Activated T-helper 17 cell treated with anti-CD3 and anti-CD28 coated beads, Interleukin-2, amount 50 U/mL, for 72 hours (primary cell): ENCODE data around the gene PYHIN1. TPM values are rescaled to one million over a fixed set of nuclear protein-coding genes. Genes with fewer than 3 reads are reported as not detected.
A peak's percentile ranks its signal among the peaks of the same experiment; 100 is the strongest.

Source experiments
- ATAC-seq: fragments of 150-1000 bp; cut with Tn5 transposase; replicated peaks from 2 replicates; pipeline ENCODE4 v1.10.0; 2021; ENCODE audit warnings: mild to moderate bottlenecking, moderate library complexity
- H3K27ac Mint-ChIP-seq: one replicate; pipeline ENCODE4 v1.8.0; 2022; ENCODE audit warnings: mixed read lengths
- H3K27me3 Mint-ChIP-seq: one replicate; pipeline ENCODE4 v1.8.0; 2022; ENCODE audit warnings: mixed read lengths
- H3K36me3 Mint-ChIP-seq: one replicate; pipeline ENCODE4 v1.8.0; 2022; ENCODE audit warnings: low read depth, mild to moderate bottlenecking, mixed read lengths
- H3K4me1 Mint-ChIP-seq: one replicate; pipeline ENCODE4 v1.8.0; 2022; ENCODE audit warnings: mixed read lengths
- H3K4me3 Mint-ChIP-seq: one replicate; pipeline ENCODE4 v1.8.0; 2022; ENCODE audit warnings: mild to moderate bottlenecking, mixed read lengths
- H3K9me3 Mint-ChIP-seq: one replicate; pipeline ENCODE4 v1.8.0; 2022; ENCODE audit warnings: mixed read lengths
- total RNA-seq, 2 donors: library from RNA; stranded (reverse); gene quantifications; one replicate each; pipeline ENCODE4 v1.2.3, GENCODE V29; 2022

The PYHIN1 gene
- total RNA-seq: 10 to 100 TPM; 19.6 to 27.8 TPM

GRCh38 chr1:158931055-158931737 is at the start of gene PYHIN1:
Gene PYHIN1 (plus strand): TSS chr1:158931552. CDS start chr1:158936911, 5,359 bp downstream.
- peaks cover 7% of the 10 kb centered on the region for H3K36me3 Mint-ChIP-seq
- H3K27me3 Mint-ChIP-seq: no peaks in the 10 kb centered on the region
- peak within 1 kb of the TSS; percentile 95 for H3K27ac Mint-ChIP-seq
- H3K4me3 Mint-ChIP-seq: peak within 1 kb of the TSS; percentile 98
- peaks cover 30% of the 10 kb centered on the region for H3K4me1 Mint-ChIP-seq
- H3K9me3 Mint-ChIP-seq: no peaks in the 10 kb centered on the region
- ATAC-seq: peak; percentile 80

GRCh38 chr1:158893654-158894053 is 37.7 kb upstream of the PYHIN1 start:
- ATAC-seq: no peak
- H3K27me3 Mint-ChIP-seq: no peaks in the 10 kb centered on the region
- no peaks in the 10 kb centered on the region for H3K4me1 Mint-ChIP-seq
- no peaks in the 10 kb centered on the region for H3K36me3 Mint-ChIP-seq
- H3K9me3 Mint-ChIP-seq: no peaks in the 10 kb centered on the region
- no peak overlapping the region for H3K4me3 Mint-ChIP-seq
- no peak overlapping the region for H3K27ac Mint-ChIP-seq

GRCh38 chr1:158898722-158899121 is 32.6 kb upstream of the PYHIN1 start:
- peaks cover 7% of the 10 kb centered on the region for H3K27me3 Mint-ChIP-seq
- H3K4me3 Mint-ChIP-seq: no peak overlapping the region
- H3K9me3 Mint-ChIP-seq: no peaks in the 10 kb centered on the region
- H3K27ac Mint-ChIP-seq: no peak overlapping the region
- peaks cover 11% of the 10 kb centered on the region for H3K4me1 Mint-ChIP-seq
- H3K36me3 Mint-ChIP-seq: no peaks in the 10 kb centered on the region
- ATAC-seq: no peak

- no peak overlapping the region for H3K27ac Mint-ChIP-seq
- H3K9me3 Mint-ChIP-seq: no peaks in the 10 kb centered on the region
- H3K4me1 Mint-ChIP-seq: peaks cover 11% of the 10 kb centered on the region
- no peaks in the 10 kb centered on the region for H3K36me3 Mint-ChIP-seq
- peaks cover 10% of the 10 kb centered on the region for H3K27me3 Mint-ChIP-seq
- H3K4me3 Mint-ChIP-seq: no peak overlapping the region
- peak; percentile 95 for ATAC-seq
These were observed 29.7 kb upstream of the PYHIN1 start for GRCh38 chr1:158901623-158902022.

GRCh38 chr1:158916085-158916484 is 15.3 kb upstream of the PYHIN1 start:
- peaks cover 17% of the 10 kb centered on the region for H3K9me3 Mint-ChIP-seq
- no peak overlapping the region for H3K27ac Mint-ChIP-seq
- no peaks in the 10 kb centered on the region for H3K27me3 Mint-ChIP-seq
- H3K4me1 Mint-ChIP-seq: no peaks in the 10 kb centered on the region
- no peak overlapping the region for H3K4me3 Mint-ChIP-seq
- no peak for ATAC-seq
- H3K36me3 Mint-ChIP-seq: no peaks in the 10 kb centered on the region

GRCh38 chr1:158924677-158925076 is 6.7 kb upstream of the PYHIN1 start:
- peaks cover 5% of the 10 kb centered on the region for H3K9me3 Mint-ChIP-seq
- H3K27ac Mint-ChIP-seq: peak overlapping the region; percentile 84
- no peaks in the 10 kb centered on the region for H3K27me3 Mint-ChIP-seq
- ATAC-seq: no peak
- peak overlapping the region; percentile 14 for H3K4me3 Mint-ChIP-seq
- peaks cover 8% of the 10 kb centered on the region for H3K4me1 Mint-ChIP-seq
- H3K36me3 Mint-ChIP-seq: no peaks in the 10 kb centered on the region

GRCh38 chr1:158930504-158930903 is 848 bp upstream of the PYHIN1 start:
- Mint-ChIP-seq H3K27ac (peak overlapping the region; percentile 64), H3K27me3 (no peaks in the 10 kb centered on the region), H3K4me3 (peak overlapping the region; percentile 98), H3K4me1 (peaks cover 29% of the 10 kb centered on the region), H3K36me3 (peaks cover 6% of the 10 kb centered on the region), H3K9me3 (no peaks in the 10 kb centered on the region)
- ATAC-seq: peak; percentile 56

- peak; percentile 77 for ATAC-seq
- H3K4me3 Mint-ChIP-seq: peak overlapping the region; percentile 98
- H3K27ac Mint-ChIP-seq: peak overlapping the region; percentile 95
- H3K27me3 Mint-ChIP-seq: no peaks in the 10 kb centered on the region
- peaks cover 17% of the 10 kb centered on the region for H3K36me3 Mint-ChIP-seq
- H3K9me3 Mint-ChIP-seq: no peaks in the 10 kb centered on the region
- H3K4me1 Mint-ChIP-seq: peaks cover 30% of the 10 kb centered on the region
These were observed 819 bp downstream of the PYHIN1 start for GRCh38 chr1:158932171-158932570.

GRCh38 chr1:158933621-158934020 is 2.3 kb downstream of the PYHIN1 start:
- peak overlapping the region; percentile 98 for H3K4me3 Mint-ChIP-seq
- no peaks in the 10 kb centered on the region for H3K27me3 Mint-ChIP-seq
- no peaks in the 10 kb centered on the region for H3K9me3 Mint-ChIP-seq
- peak; percentile 51 for ATAC-seq
- peaks cover 30% of the 10 kb centered on the region for H3K4me1 Mint-ChIP-seq
- peaks cover 32% of the 10 kb centered on the region for H3K36me3 Mint-ChIP-seq
- H3K27ac Mint-ChIP-seq: peak overlapping the region; percentile 48

- ATAC-seq: no peak
- Mint-ChIP-seq H3K4me3 (no peak overlapping the region), H3K27me3 (no peaks in the 10 kb centered on the region), H3K4me1 (peaks cover 27% of the 10 kb centered on the region), H3K9me3 (no peaks in the 10 kb centered on the region), H3K27ac (peak overlapping the region; percentile 23), H3K36me3 (peaks cover 87% of the 10 kb centered on the region)
These were observed 7.8 kb downstream of the PYHIN1 start for GRCh38 chr1:158939180-158939579.

- H3K4me3 Mint-ChIP-seq: no peak overlapping the region
- no peaks in the 10 kb centered on the region for H3K9me3 Mint-ChIP-seq
- H3K27ac Mint-ChIP-seq: no peak overlapping the region
- no peak for ATAC-seq
- peaks cover 99% of the 10 kb centered on the region for H3K36me3 Mint-ChIP-seq
- H3K4me1 Mint-ChIP-seq: peaks cover 14% of the 10 kb centered on the region
- no peaks in the 10 kb centered on the region for H3K27me3 Mint-ChIP-seq
These were observed 10.0 kb downstream of the PYHIN1 start for GRCh38 chr1:158941317-158941716.

- ATAC-seq: peak; percentile 82
- no peaks in the 10 kb centered on the region for H3K9me3 Mint-ChIP-seq
- H3K36me3 Mint-ChIP-seq: peaks cover 99% of the 10 kb centered on the region
- no peak overlapping the region for H3K4me3 Mint-ChIP-seq
- H3K27ac Mint-ChIP-seq: peak overlapping the region; percentile 24
- no peaks in the 10 kb centered on the region for H3K27me3 Mint-ChIP-seq
- H3K4me1 Mint-ChIP-seq: peaks cover 14% of the 10 kb centered on the region
These were observed 11.1 kb downstream of the PYHIN1 start for GRCh38 chr1:158942490-158942889.

GRCh38 chr1:158943059-158943458 is 11.7 kb downstream of the PYHIN1 start:
- no peak for ATAC-seq
- Mint-ChIP-seq H3K36me3 (peaks cover 99% of the 10 kb centered on the region), H3K4me1 (peaks cover 14% of the 10 kb centered on the region), H3K9me3 (no peaks in the 10 kb centered on the region), H3K27ac (peak overlapping the region; percentile 24), H3K27me3 (no peaks in the 10 kb centered on the region), H3K4me3 (no peak overlapping the region)

GRCh38 chr1:158945061-158945460 is 13.7 kb downstream of the PYHIN1 start:
- peaks cover 18% of the 10 kb centered on the region for H3K4me1 Mint-ChIP-seq
- H3K9me3 Mint-ChIP-seq: no peaks in the 10 kb centered on the region
- H3K4me3 Mint-ChIP-seq: no peak overlapping the region
- H3K27ac Mint-ChIP-seq: no peak overlapping the region
- peaks cover 99% of the 10 kb centered on the region for H3K36me3 Mint-ChIP-seq
- no peaks in the 10 kb centered on the region for H3K27me3 Mint-ChIP-seq
- no peak for ATAC-seq

GRCh38 chr1:158946785-158947184 is 15.4 kb downstream of the PYHIN1 start:
- no peaks in the 10 kb centered on the region for H3K27me3 Mint-ChIP-seq
- H3K4me3 Mint-ChIP-seq: no peak overlapping the region
- H3K9me3 Mint-ChIP-seq: no peaks in the 10 kb centered on the region
- H3K4me1 Mint-ChIP-seq: peaks cover 18% of the 10 kb centered on the region
- no peak overlapping the region for H3K27ac Mint-ChIP-seq
- peak; percentile 32 for ATAC-seq
- peaks cover 100% of the 10 kb centered on the region for H3K36me3 Mint-ChIP-seq
